PC-9 (cell line): Measurements from ENCODE around the gene CCDC106. TPM values are rescaled to one million over a fixed set of nuclear protein-coding genes. Genes with fewer than 3 reads are reported as not detected.

ENCODE experiments used
- BruUV-seq: library from RNA; stranded (reverse); fragments of 400-500 nt; replicated peaks from 2 replicates; lab custom pipeline; 2021; lab: Mats Ljungman, UMichigan
- CTCF ChIA-PET: fragments of 300-600 bp; sonication (Branson Sonifier 250); formaldehyde crosslinking; loops from one replicate; lab custom pipeline; 2022; ENCODE audit warnings: antibody characterized with exemption; lab: Charles Lee
- POLR2A ChIA-PET: fragments of 300-600 bp; sonication (Branson Sonifier 250); formaldehyde crosslinking; loops from one replicate; lab custom pipeline; 2022; ENCODE audit warnings: antibody characterized with exemption; ENCODE audit not compliant: unreplicated experiment; lab: Charles Lee
- DNase-seq, 2 experiments: peaks; one replicate each; pipeline versions ENCODE4 v3.0.0 to v3.0.0-alpha.2; 2015 to 2022; ENCODE audit warnings: mixed read lengths in 1 of 2
- H2AFZ ChIP-seq: fragments of 200-600 bp; sonication (generic); 2 replicates; pipeline ENCODE4 v1.8.1; 2017; ENCODE audit warnings: antibody characterized with exemption
- H3F3A ChIP-seq: fragments of 200-600 bp; sonication (generic); 2 replicates; pipeline ENCODE4 v1.8.1; 2017; ENCODE audit warnings: antibody characterized with exemption, mild to moderate bottlenecking, low read depth; ENCODE audit not compliant: insufficient read depth
- H3K27ac ChIP-seq: fragments of 200-600 bp; sonication (generic); 2 replicates; pipeline ENCODE4 v1.6.1; 2016; ENCODE audit warnings: mixed run types
- H3K27me3 ChIP-seq: fragments of 200-600 bp; sonication (generic); 2 replicates; pipeline ENCODE4 v1.6.1; 2016; ENCODE audit warnings: low read depth, mixed run types; ENCODE audit not compliant: insufficient read depth
- H3K36me3 ChIP-seq: fragments of 200-600 bp; sonication (generic); 2 replicates; pipeline ENCODE4 v1.6.1; 2016; ENCODE audit warnings: low read depth, mixed run types
- H3K4me1 ChIP-seq: fragments of 200-600 bp; sonication (generic); replicated peaks from 2 replicates; pipeline ENCODE4 v1.6.1; 2016; ENCODE audit warnings: mixed run types; ENCODE audit not compliant: insufficient read depth
- H3K4me2 ChIP-seq: fragments of 200-600 bp; sonication (generic); 2 replicates; pipeline ENCODE4 v1.6.1; 2017; ENCODE audit warnings: mixed run types
- H3K4me3 ChIP-seq: fragments of 200-600 bp; sonication (generic); 2 replicates; pipeline ENCODE4 v1.6.1; 2016; ENCODE audit warnings: mixed run types
- H3K79me2 ChIP-seq: fragments of 200-600 bp; sonication (generic); 2 replicates; pipeline ENCODE4 v1.6.1; 2017; ENCODE audit warnings: low read depth, mixed run types
- H3K9me2 ChIP-seq: fragments of 200-600 bp; sonication (generic); 2 replicates; pipeline ENCODE4 v1.8.1; 2017; ENCODE audit warnings: mild to moderate bottlenecking; ENCODE audit not compliant: insufficient read depth
- H3K9me3 ChIP-seq: fragments of 200-600 bp; sonication (generic); 2 replicates; pipeline ENCODE4 v1.8.1; 2016; ENCODE audit warnings: low read depth; ENCODE audit not compliant: insufficient read depth
- H4K20me1 ChIP-seq: fragments of 200-600 bp; sonication (generic); 2 replicates; pipeline ENCODE4 v1.8.1; 2017; ENCODE audit not compliant: insufficient read depth
- CTCF ChIP-seq: fragments of 200-600 bp; sonication (generic); conservative IDR thresholded peaks from 2 replicates; pipeline ENCODE4 v1.6.1; 2017; ENCODE audit warnings: mixed run types, antibody characterized with exemption, mild to moderate bottlenecking, moderate library complexity
- EZH2 ChIP-seq: fragments of 200-600 bp; sonication (generic); IDR thresholded peaks from 2 replicates; pipeline ENCODE4 v1.8.0; 2017; ENCODE audit warnings: antibody characterized with exemption, low read depth
- intact Hi-C: fragments of 100-400 bp; cut with micrococcal nuclease; formaldehyde crosslinking; loops from one replicate; pipeline ENCODE4 v1.10.0; 2022; ENCODE audit not compliant: unreplicated experiment
- total RNA-seq: library from RNA; stranded (reverse); gene quantifications from 2 replicates; pipeline ENCODE4 v1.2.3, GENCODE V29; 2021

CCDC106 gene
- total RNA-seq, 1 experiment from 2014 or later = 3.2 TPM

- TF ChIP-seq CTCF (no peak), EZH2 (no peak)
- Histone ChIP-seq H3F3A (no peaks in the 10 kb centered on the region), H3K9me2 (no peaks in the 10 kb centered on the region), H3K4me1 (no peaks in the 10 kb centered on the region), H3K27me3 (no peaks in the 10 kb centered on the region), H3K4me2 (no peak overlapping the region), H3K36me3 (peaks cover 12% of the 10 kb centered on the region; the same call in 1 of the 2 replicates), H3K27ac (no peak overlapping the region), H3K4me3 (no peak overlapping the region), H2AFZ (no peak overlapping the region), H3K79me2 (no peaks in the 10 kb centered on the region), H4K20me1 (peaks cover 3% of the 10 kb centered on the region; the same call in 1 of the 2 replicates), H3K9me3 (no peaks in the 10 kb centered on the region)
- CTCF ChIA-PET = no interaction called here
- DNase-seq = no peak
- POLR2A ChIA-PET = no interaction called here
- intact Hi-C loops = no loop called here
- TSS peak; percentile 61 for BruUV-seq
Measured at GRCh38 chr19:55695511-55696290, 47.7 kb downstream of the CCDC106 start.

DNA sequence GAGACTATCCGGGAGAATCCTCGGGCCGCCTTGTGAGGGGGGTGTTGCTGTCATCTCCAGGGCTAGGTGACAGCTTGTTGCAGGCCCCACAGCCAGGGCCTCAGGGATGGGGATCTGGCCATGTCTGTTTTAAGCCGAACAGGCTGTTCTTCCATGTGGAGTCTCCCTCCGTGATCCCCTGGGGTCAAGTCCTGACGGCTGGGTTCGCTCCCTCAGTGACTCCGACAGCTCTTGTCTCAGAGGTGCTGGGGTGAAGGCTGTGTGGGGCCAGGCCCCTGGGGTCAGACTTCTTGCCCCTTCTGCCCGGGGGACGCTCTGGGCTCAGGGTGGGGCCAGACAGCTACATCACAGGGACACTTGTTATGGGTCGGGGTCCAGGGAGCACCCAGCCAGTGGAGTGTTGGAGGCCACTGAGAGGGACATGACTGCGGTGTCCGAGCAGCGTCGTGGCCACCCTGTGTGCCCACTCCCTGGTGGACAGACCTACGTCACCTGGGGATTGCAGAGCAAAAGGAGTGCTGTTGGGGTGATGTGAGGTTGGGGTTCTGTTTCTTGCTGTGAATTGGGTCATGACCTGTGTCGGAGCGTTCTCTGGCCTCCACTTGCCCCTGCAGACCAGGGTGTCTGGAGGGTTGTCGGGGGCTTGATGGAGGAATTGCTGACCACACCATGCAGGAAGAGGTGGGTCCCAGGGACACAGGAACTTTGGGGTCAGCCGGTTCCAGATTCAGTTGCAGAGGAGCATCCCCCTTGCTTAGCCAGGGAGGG lies 48.5 kb downstream of the CCDC106 start:
- H2AFZ ChIP-seq = no peak overlapping the region
- H3K9me3 ChIP-seq = no peaks in the 10 kb centered on the region
- CTCF ChIA-PET = no interaction called here
- peaks cover 12% of the 10 kb centered on the region; the same call in 1 of the 2 replicates for H3K36me3 ChIP-seq
- no peaks in the 10 kb centered on the region for H3K9me2 ChIP-seq
- no peaks in the 10 kb centered on the region for H3K79me2 ChIP-seq
- no peak for DNase-seq
- H3F3A ChIP-seq = no peaks in the 10 kb centered on the region
- H3K4me3 ChIP-seq = no peak overlapping the region
- H3K4me1 ChIP-seq = no peaks in the 10 kb centered on the region
- no TSS peak for BruUV-seq
- H3K27me3 ChIP-seq = no peaks in the 10 kb centered on the region
- POLR2A ChIA-PET = no interaction called here
- intact Hi-C loops = no loop called here
- TF ChIP-seq CTCF (no peak), EZH2 (no peak)
- H3K27ac ChIP-seq = no peak overlapping the region
- peaks cover 3% of the 10 kb centered on the region; the same call in 1 of the 2 replicates for H4K20me1 ChIP-seq
- H3K4me2 ChIP-seq = no peak overlapping the region

GRCh38 chr19:55697069-55697440 lies 49.0 kb downstream of the CCDC106 start:
- no peaks in the 10 kb centered on the region for H3K27me3 ChIP-seq
- ChIA-PET POLR2A (no interaction called here), CTCF (no interaction called here)
- no peak overlapping the region for H3K4me2 ChIP-seq
- no peaks in the 10 kb centered on the region for H3K9me3 ChIP-seq
- peaks cover 3% of the 10 kb centered on the region; the same call in 1 of the 2 replicates for H4K20me1 ChIP-seq
- H3K27ac ChIP-seq = no peak overlapping the region
- H3K36me3 ChIP-seq = peaks cover 12% of the 10 kb centered on the region; the same call in 1 of the 2 replicates
- DNase-seq = no peak
- BruUV-seq = no TSS peak
- no peaks in the 10 kb centered on the region for H3F3A ChIP-seq
- no peaks in the 10 kb centered on the region for H3K4me1 ChIP-seq
- TF ChIP-seq CTCF (no peak), EZH2 (no peak)
- H2AFZ ChIP-seq = no peak overlapping the region
- intact Hi-C loops = no loop called here
- no peak overlapping the region for H3K4me3 ChIP-seq
- H3K79me2 ChIP-seq = no peaks in the 10 kb centered on the region
- H3K9me2 ChIP-seq = no peaks in the 10 kb centered on the region
